Skin of body (tissue), 2 donors: ENCODE measurements around the gene NCOA3. TPM values are rescaled to one million over a fixed set of nuclear protein-coding genes. Genes with fewer than 3 reads are reported as not detected.
"Not testable (repeated sequence)": the region's sequence is repeated elsewhere in the genome, so short reads cannot be mapped to it uniquely, and the experiment has no call there.

Experiments used
- DNase-seq: peaks from one replicate; lab custom pipeline; 2025; lab: John Stamatoyannopoulos, UW
- total RNA-seq: library from RNA; depleted of rRNA; stranded (reverse); fragments of >200 nt; gene quantifications from one replicate; pipeline ENCODE4 v1.2.3, GENCODE V29; 2014

The NCOA3 gene
- total RNA-seq, 1 donor from 2014 or later = 29.1 TPM

DNA sequence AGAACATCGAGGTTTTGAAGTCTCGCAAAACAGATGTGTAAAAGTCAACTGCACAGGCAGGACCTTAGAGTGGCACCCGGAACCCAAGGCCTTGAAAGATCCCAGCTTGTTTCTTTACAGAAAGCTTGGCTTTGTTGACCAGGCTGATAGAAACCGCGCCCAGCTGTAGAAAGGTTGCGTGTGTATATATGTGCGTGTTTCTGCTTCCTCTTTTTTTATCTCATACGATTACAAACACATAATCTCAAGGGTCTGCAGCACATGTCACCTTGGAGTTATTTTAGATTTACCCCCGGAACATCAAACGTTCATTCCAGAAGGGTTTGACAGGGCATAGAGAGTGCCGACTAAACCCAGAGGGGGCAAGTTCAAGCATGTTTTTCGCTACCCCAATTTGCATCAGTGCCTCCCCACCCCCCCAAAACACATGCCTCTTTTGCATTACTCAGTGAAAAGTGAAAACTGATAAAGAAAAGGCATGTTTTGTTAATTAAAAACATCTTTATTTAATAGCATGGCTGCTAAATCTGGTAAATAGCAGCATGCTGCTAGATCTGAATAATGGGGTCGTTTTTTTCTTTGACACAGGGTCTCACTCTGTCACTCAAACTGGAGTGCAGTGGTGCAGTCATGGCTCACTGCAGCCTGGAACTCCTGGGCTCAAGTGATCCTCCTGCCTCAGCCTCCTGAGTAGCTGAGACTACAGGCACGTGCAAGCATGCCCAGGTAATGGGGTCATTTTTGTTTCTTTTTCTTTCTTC lies 33.2 kb upstream of the NCOA3 start:
- no peak for DNase-seq

DNA sequence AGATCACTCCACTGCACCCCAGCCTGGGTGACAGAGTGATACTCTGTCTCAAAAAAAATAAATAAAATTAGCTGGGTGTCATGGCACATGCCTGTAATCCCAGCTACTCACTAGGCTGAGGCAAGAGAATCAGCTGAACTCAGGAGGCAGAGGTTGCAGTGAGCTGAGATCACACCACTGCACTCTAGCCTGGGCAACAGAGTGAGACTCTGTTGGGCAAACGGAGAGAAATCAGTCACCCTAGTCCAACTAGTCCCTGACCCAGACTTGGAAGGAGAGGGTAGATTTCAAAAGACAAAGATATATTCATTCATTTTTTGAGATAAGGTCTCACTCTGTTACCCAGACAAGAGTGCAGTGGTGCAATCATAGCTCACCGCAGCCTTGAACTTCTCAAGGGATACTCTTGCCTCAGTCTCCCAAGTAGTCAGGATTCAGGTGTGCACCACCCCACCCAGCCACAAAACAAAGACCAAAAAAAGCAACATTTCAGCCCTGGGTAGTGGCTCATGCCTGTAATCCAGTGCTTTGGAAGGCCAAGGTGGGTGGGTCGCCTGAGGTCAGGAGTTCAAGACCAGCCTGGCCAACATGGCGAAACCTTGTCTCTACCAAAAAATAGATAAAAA lies 26.2 kb upstream of the NCOA3 start:
- no peak for DNase-seq

DNA sequence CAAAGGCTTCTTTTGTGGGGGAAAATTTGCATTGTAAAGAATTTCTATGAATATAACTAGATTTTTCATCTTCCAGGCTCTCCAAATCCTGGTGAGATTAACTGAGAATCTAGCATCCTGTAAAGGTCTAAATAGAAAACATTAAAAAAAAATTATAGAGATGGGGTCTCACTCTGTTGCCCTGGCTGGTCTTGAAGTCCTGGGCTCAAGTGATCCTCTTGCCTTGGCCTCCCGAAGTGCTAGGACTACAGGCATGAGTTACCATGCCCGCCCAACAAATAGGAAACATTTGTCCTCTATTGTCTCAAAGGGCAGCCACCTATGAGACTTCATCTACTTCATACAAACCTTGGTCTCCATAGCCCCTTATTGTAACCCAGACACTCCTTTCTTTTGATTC lies 25.2 kb upstream of the NCOA3 start:
- no peak for DNase-seq

DNA sequence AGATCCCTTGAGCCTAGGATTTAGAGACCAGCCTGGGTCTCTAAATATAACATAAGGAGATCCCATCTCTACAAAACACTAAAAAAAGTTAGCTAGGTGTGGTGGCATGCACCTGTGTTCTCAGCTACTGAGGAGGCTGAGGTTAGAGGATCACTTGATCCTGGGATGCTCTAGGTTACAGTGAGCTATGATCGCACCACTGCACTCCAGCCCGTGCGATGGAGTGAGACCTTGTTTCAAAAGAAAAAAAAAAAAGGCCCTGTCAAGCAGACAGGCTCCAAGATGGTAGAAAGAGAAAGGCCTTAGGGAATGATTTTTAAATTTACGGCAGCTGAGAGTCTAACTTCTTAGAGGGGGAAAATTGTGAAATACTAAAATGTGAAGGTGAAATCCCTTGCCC lies 22.6 kb upstream of the NCOA3 start:
- DNase-seq = no peak

DNA sequence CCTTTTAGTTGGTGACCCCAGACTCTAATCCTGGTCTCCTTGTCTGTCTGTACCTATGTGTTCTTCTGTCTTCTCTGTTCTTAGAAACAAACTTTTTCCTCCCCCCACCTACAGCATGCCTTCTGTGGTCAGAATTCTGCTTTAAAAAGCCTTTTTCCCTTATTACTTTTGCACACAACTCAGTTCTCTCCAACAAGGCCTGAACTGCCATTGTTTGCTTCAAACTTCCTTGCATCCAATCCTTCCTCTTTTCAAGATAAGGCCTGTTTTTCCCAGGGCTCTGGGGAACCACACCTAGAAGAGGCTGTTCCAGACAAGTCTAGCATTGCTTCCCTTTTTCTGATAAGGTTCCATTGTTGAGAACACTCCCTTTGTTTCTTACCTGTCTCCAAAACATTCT lies 22.2 kb upstream of the NCOA3 start:
- no peak for DNase-seq

DNA sequence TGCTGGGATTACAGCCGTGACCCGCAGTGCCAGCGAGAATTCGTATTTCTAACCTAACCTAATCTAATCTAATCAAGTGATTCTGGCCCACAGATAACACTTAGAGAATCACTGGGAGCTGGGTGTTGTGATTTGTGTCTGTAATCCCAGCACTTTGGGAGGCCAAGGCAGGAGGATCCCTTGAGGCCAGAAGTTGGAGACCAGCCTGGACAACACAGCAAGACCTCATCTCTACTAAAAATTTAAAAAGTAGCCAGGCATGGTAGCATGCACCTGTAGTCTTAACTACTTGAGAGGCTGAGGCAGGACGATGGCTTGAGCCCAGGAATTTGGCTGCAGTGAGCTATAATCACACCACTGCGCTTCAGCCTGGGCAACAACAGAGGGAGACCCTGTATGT lies 21.4 kb upstream of the NCOA3 start:
- no peak for DNase-seq

DNA sequence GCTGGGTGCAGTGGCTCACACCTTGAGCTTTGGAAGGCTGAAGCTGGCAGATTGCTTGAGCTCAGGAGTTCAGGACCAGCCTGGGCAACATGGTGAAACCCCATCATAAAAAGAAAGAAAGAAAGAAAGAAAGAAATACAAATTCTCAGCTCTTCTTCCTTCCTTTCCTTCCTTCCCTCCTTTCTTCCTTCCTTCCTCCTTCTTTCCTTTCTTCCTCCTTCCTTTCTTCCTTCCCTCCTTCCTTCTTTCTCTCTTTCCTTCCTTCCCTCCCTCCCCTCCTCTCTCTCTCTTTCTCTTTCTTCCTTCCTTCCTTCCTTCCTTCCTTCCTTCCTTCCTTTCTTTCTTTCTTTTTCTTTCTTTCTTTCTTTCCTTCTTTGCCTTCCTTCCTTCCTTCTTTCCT lies 21.0 kb upstream of the NCOA3 start:
- DNase-seq = no peak

DNA sequence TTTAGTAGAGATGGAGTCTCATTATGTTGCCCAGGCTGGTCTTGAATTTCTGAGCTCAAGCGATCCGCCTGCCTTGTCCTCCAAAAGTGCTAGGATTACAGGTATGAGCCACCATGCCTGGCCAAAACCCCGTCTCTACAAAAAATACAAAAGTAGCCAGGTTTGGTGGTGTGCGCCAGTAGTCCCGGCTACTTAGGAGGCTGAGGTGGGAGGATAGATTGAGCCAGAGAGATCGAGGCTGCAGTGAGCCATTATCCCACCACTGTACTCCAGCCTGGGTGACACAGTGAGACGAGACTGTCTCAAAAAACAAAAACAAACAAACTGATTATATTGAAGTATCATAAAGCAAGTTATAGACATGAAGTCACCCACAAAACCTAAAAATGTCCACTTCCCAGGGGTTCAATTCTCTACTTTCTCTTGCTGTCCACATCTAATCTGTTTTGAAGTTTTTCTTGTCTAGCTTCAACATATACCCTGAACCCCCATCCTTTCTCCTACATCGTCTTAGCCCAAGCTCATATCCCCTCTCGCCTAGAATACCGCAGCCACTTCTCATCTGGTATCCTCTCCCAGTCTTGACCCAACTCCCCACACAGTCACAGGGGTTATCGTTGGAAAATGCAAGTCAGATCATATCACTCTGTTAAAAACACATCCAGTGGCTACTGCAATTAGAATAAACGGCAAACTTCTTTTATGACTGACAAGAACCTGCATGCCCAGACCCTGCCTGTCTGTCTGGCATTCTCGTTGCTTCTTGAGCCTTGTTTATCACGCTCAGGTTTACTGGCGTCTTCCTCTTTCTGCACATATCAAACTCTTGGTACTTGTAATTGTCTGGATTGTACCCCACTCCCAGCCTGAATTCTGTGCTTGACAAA lies 20.1 kb upstream of the NCOA3 start:
- DNase-seq = no peak

DNA sequence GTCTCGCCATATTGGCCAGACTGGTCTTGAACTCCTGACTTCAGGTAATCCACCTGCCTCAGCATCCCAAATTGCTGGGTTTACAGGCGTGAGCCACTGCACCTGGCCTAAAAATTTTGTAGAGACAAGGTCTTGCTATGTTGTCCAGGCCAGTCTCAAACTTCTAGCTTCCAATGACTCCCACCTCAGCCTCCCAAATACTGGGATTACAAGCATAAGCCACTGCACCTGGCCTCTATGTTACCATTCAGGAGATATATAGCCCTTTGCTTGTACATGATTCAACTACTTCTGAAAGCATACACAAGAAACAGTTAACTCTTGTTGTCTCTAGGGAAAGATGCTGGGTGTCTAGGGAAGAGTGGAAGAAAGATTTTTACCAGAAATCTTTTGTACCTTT lies 19.0 kb upstream of the NCOA3 start:
- DNase-seq = no peak

DNA sequence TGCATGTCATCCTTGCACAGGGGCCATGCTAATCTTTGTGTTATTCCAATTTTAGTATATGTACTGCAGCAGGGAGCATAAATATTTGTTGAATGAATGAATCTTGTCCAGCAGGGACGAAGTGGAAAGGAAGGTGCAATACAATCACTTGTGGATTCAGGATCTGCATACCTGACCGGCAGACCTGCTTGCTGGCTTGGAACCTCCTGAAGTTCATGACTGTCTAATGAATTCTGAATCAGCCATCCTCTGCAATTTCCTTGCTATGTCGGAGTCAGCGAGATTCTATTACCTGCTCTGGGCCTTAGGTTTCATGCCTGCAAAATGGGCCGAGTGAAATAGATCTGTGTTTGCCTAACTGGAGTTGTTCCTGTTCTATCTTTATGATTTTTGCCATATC lies 17.4 kb upstream of the NCOA3 start:
- DNase-seq = no peak

DNA sequence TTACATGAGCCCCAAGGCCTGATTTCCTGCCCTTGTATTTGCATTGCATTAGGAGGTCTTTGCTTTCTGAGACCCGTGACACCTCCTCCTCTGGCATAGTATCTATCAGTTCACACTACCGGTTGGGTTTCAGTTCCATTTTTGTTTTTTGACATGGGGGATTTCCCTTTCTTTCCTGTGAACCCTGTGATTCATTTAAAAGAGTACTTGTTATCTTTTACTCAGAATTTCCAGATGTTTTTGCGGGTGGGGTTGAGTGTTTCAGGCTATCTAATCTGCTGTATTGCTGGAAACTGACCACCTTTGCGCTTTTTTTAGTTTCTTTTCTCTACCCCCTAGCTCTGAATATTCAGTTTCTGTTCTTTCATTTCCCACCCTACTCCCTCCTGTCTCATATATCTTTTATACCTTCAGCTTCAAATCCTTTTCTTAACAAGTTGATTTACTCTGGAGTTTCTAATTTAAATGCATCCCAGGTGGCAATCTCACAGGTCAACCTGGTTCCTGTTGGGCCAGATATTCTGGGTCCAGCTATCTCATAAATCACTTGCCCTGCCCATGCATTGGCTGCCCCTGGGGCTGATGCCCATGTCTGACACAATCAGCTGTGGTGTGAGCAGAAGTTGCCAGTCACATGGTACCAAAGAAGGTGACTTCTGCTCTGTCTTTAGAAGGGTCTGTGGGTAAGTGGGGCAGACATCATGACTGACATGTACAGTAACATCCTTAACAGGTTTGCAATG lies 14.3 kb upstream of the NCOA3 start:
- DNase-seq = no peak

DNA sequence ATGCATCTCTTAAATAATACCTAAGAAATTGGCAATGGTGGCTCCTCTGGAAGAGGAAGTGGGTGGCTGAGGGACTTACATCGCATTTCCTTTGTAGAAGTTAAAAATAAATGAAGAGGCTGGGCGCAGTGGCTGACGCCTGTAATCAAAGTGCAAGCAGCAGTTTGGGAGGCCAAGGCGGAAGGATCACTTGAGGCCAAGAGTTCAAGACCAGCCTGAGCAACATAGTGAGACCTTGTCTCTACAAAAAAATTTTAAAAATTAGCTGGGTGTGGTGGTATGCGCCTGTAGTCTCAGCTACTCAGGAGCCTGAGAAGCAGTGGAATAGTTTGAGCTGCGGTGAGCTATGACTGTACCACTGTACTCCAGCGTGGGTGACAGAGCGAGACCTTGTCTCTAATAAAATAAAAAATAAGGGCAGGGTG lies 12.2 kb upstream of the NCOA3 start:
- DNase-seq = no peak

DNA sequence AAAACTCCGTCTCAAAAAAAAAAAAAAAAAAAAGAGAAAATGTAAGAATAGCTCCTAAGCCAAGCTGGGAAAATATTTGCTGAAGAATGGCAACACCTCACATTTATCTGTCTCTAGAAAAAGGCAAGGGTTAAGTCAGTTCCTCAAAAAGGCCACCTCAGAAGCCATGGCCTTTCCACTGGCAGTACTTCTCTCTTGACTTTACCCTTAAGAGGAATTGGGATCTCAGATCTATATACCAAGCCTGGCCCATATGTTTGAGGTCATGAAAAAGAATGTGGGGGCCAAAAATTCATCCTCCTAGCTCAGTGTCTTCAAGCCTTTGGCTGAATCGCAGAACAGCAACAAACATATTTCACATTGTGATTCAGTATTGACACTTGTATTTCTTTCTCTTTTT lies 10.9 kb upstream of the NCOA3 start:
- DNase-seq = no peak

DNA sequence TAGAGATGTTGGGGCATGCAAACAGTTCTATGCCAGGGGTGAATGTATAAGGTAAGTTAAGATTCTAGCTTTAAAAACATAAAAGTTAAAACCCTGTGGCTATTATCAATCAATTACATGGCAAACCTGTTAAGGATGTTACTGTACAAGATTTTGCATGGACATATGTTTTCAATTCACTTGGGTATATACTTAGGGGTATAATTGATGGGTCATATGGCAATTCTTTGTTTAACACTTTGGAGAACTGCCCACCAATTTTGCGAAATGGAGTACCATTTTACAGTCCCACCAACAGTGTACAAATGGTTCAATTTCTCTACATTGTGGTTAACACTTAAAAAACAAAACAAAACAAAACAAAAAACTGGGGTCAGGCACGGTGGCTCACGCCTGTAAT lies 9.4 kb upstream of the NCOA3 start:
- DNase-seq = no peak

DNA sequence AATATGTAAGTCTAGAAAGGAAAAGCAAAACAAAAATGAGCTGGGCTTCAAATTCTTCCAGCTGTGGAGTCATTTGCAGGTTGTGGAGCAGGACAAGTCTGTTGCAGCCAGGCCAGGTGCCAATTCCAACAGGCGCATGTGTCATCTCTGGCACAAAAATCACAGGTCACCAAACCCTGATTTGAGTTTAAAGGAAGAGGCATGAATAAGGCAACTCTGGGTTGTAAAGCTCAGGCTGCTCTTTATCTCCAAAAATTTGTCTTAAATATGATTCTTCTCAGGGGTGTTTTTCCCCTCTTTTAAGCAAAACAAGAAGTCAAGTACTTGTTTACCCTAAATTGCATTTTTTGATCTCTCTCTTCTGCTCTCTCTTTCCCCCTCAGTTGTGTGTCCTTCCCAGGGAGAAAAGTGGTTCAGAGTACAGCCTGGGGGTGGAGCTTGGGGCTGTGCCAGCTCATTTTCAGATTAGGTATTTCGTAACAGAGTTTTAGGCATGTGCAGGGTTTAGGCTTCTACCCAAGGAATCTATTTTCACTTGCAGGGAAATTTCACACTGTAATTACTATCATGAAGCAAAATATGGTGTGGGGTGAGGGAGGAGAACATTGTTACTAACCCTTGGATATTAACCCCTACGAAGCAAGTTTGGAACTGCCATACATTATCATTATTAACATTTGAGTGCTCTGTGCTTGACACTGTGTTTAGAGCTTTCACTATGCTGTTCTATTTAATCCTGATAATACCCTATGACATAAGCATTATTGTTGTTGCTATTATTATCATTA lies 8.3 kb upstream of the NCOA3 start:
- DNase-seq = peak; percentile 75

DNA sequence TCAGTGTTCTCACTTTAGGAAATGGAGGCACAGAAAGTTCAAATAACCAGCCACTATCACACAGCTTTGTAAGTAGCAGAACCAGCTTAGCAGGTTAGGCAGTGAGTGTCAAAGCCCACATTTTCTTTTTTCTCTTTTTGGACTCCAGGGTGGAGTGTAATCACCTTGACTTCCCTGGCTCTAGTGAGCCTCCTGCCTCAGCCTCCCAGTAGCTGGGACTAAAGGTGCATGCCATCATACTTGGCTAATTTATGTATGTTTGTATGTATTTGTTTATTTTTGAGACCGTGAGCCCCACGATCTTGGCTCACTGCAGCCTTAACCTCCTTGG lies 7.8 kb upstream of the NCOA3 start:
- DNase-seq = no peak

DNA sequence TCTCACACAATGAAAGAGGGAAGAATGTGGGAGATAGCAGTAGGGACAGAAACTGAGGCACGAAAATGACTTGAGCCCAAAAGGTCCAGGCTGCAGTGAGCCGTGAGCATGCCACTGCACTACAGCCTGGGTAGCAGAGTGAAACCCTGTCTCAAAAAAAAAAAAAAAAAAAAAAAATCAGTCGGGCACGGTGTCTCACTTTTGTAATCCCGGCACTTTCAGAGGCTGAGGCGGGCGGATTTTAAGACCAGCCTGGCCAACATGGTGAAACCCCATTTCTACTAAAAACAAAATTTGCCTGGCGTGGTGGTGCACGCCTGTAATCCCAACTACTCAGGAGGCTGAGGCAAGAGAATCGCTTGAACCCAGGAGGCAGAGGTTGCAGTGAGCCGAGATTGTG lies 7.1 kb upstream of the NCOA3 start:
- not testable (repeated sequence) for DNase-seq

DNA sequence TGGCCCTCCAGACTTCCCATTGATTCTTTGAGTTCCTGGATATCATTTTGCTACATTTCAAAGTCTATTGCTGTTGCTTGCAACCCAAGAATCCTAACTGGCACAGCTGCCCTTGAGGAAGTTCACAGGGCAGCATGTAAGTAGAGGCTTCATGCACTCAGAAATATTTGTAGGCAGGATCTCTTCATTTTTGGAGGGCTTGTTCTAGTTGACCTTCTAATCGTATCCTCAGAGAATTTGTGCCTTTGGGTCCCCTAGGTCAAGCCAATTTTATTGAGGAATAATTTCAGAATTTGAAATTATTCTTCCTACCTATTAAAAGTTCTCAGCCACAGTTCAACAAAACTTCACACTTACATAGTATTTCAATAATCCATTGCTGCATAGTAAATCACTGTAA lies 5.6 kb upstream of the NCOA3 start:
- DNase-seq = no peak

DNA sequence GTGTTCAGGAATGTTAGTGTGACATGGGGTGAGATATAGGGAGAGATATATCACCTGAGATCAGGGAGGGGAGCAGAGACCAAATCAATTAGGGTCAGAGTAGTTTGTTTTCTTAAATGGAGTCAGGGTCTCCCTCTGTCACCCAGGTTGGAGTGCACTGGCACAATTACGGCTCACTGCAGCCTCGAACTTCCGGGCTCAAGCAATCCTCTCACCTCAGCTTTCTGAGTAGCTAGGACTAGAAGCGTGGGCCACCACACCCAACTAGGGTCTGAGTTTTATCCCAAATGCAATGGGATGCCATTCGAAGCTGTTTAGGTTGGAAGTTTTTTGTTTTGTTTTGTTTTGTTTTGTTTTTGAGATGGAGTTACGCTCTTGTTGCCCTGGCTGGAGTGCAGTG lies 3.1 kb upstream of the NCOA3 start:
- DNase-seq = no peak

DNA sequence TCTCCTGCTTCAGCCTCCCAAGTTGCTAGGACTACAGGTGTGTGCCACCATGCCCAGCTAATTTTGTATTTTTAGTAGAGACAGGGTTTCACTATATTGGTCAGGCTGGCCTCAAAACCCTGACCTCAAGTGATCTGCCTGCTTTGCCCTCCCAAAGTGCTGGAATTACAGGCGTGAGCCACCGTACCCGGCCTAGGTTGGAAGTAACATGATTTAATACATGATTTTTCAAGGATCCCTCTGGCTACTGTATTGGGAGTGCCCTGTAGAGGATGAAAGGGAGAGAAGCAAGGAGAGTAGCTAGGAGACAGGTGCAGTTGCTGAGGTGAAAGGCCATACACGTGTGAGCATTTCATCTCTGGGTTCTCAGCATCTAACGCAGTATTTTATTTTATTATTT lies 2.6 kb upstream of the NCOA3 start:
- DNase-seq = no peak

DNA sequence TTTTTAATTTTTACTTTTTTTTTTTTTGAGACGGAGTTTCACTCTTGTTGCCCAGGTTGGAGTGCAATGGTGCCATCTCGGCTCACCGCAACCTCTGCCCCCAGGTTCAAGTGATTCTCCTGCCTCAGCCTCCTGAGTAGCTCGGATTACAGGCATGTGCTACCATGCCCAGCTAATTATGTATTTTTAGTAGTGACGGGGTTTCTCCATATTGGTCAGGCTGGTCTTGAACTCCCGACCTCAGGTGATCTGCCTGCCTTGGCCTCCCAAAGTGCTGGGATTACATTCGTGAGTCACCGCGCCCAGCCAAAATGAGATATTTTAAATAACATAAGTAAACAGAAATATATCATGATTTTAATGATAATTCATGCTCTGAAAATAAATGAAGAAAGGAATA lies 1.6 kb upstream of the NCOA3 start:
- not testable (repeated sequence) for DNase-seq
